ENCODE data around the gene TBXT.
A peak's percentile ranks its signal among the peaks of the same experiment; 100 is the strongest.

TBXT gene

GRCh38 chr6:166112580-166112979 lies 55.1 kb downstream of the TBXT start:
- DNase-seq (ENCODE audit: low read depth), result peak; percentile 66

- no peak for DNase-seq (ENCODE audit: low read depth)
Measured at GRCh38 chr6:166109608-166110007, 58.0 kb downstream of the TBXT start.

Data from GM04504 (cell line).